Right forelimb (tissue), 1 donor: ENCODE results near the gene SPIRE2.
"Not testable (repeated sequence)": the region's sequence is repeated elsewhere in the genome, so short reads cannot be mapped to it uniquely, and the experiment has no call there.

Source experiments
- DNase-seq: peaks from one replicate; pipeline ENCODE4 v3.0.0-alpha.2; 2018

Gene SPIRE2

GRCh38 chr16:89828199-89828869 is at the start of gene SPIRE2:
TSS of gene SPIRE2 (plus strand) at chr16:89828475. CDS start at chr16:89828551, 76 bp downstream.
- peak; percentile 86 for DNase-seq

GRCh38 chr16:89779231-89779908 is 48.9 kb upstream of the SPIRE2 start:
- no peak for DNase-seq

GRCh38 chr16:89779909-89780305 is 48.4 kb upstream of the SPIRE2 start:
- DNase-seq: no peak

DNA sequence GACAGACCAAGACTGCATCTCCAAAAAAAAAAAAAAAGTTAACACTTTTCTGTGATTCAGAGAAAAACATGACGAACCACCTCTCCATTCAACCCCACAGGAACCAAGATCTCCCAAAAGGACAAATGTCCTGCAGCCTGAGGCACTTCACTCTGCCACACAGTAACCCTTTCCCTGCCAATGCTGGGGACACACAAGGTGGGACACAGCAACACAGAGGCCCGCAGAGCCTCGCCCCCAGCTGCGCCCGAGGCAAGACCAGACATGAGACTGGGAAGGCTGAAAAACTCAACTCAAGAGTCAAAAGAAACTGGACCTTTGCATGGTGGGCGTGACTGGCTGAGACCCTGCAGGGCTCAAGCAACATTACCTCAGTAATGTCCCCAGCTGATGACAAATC is 45.8 kb upstream of the SPIRE2 start:
- DNase-seq: no peak

- DNase-seq: not testable (repeated sequence)
Observed at GRCh38 chr16:89783952-89784351, 44.3 kb upstream of the SPIRE2 start.

GRCh38 chr16:89784406-89784805 is 43.9 kb upstream of the SPIRE2 start:
- no peak for DNase-seq

- DNase-seq: no peak
Observed at GRCh38 chr16:89785523-89786155, 42.6 kb upstream of the SPIRE2 start.

DNA sequence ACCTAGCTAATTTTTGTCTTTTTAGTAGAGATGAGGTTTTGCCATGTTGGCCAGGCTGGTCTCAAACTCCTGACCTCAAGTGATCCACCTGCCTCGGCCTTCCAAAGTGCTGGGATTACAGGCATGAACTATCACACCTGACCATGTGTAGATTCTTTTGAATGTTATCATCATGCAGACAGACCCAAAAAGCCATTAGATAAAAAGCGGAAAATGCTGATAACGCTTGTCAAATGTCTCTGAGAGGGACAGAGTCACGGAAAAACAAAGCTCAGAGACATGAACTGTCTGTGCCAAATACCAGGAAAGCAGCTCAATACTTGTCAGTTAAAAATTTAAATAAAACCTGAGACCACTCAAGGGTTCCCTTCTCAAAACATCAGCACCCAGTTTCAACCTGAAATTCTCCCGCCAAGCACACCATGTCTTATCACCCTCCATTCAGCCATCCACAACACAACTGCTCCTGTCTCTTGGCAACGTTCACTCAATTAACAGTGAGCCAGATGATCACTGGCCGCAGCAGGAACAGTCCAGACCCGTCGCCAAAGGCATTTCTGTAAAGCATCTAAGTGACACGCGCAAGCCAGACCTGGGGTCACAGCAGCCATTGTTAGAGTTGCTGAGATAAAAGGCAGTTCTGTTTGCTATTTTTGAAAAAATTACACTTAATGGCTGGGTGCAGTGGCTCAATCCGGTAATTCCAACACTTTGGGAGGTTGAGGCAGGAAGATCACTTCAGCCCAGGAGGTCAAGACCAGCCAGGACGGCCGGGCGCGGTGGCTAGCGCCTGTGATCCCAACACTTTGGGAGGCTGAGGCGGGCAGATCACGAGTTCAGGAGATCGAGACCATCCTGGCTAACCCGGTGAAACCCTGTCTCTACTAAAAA is 41.6 kb upstream of the SPIRE2 start:
- DNase-seq: no peak

- DNase-seq: no peak
Observed at GRCh38 chr16:89787365-89787805, 40.9 kb upstream of the SPIRE2 start.

GRCh38 chr16:89791278-89791995 is 36.8 kb upstream of the SPIRE2 start:
- no peak for DNase-seq

- not testable (repeated sequence) for DNase-seq
Observed at GRCh38 chr16:89793092-89793491, 35.2 kb upstream of the SPIRE2 start.

GRCh38 chr16:89793955-89794354 is 34.3 kb upstream of the SPIRE2 start:
- DNase-seq: no peak

GRCh38 chr16:89795676-89796075 is 32.6 kb upstream of the SPIRE2 start:
- no peak for DNase-seq

GRCh38 chr16:89796104-89796503 is 32.2 kb upstream of the SPIRE2 start:
- DNase-seq: no peak

GRCh38 chr16:89798126-89798525 is 30.1 kb upstream of the SPIRE2 start:
- DNase-seq: no peak

DNA sequence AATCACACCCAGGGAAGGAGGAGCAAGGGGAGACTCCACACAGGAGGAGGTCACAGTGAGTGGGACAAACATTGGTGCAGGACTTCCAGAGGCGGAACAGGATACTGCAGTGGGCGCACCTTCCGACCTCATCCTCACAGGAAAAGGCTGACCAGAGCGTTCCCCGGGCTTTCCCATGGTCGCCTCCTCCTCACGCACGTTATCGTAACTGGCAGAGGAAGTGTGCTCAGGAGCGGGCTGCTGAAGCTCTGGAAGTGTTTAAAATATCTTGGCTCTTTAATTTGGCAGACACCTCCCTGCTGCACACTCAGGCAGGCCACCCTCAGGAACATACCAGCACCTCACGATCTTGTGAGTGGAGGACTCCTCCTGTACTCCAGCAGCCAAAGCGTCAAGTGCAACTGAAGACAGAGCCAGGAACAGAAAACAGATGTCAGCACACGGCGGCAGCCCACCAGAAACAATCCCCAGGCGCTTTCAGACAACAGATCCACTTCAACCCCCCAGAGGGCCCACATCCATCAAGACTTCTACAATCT is 29.4 kb upstream of the SPIRE2 start:
- no peak for DNase-seq

DNA sequence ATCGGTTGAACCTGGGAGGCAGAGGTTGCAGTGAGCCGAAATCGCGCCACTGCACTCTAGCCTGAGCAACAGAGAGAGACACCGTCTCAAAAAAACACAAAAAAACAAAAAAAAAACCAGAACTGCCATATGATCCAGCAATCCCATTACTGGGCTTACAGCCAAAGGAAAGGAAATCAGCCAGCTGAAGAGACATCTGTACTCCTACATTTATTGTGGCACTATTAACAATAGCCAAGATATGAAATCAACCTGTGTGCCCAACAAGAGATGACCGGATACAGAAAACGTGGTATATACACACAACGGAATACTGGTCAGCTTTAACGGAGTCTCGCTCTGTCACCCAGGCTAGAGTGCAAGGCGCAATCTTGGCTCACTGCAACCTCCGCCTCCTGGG is 26.5 kb upstream of the SPIRE2 start:
- DNase-seq: no peak

GRCh38 chr16:89805136-89805905 is 23.0 kb upstream of the SPIRE2 start:
- DNase-seq: no peak

DNA sequence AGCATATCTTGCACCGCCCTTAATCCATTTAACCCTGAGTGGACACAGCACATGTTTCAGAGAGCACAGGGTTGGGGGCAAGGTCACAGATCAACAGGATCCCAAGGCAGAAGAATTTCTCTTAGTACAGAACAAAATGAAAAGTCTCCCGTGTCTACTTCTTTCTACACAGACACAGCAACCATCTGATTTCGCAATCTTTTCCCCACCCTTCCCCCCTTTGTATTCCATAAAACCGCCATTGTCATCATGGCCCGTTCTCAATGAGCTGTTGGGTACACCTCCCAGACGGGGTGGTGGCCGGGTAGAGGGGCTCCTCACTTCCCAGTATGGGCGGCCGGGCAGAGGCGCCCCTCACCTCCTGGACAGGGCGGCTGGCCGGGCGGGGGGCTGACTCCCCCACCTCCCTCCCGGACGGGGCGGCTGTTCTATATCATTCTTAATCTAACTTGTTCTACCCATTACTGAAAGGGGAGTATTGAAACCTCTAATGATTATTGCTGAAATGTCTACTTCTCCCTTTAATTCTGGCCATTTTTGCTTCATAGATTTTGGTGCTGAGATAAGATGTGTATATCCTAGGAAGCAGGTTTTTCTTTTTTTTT is 21.6 kb upstream of the SPIRE2 start:
- not testable (repeated sequence) for DNase-seq

GRCh38 chr16:89808475-89808874 is 19.8 kb upstream of the SPIRE2 start:
- DNase-seq: no peak

DNA sequence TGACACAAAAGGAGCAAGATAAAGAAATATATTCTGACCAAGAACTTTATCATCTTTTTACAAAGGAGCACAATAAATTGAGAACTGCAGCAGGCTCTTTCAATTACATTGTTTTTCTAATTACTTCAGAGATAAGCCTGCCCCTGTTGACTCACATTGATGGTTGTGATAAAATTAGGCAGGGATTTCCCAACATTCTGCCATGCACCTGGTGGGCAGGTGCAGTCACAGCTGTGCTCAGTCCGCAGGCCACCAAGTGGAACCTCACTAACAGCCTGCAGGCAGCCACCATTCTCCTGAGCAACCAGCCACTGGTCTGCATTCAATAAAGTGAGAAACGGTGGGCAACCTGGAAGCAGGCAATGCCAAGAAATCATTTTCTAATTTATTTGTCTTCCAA is 17.0 kb upstream of the SPIRE2 start:
- no peak for DNase-seq
